ENCODE measurements around the gene TRIP13. TPM values are rescaled to one million over a fixed set of nuclear protein-coding genes. Genes with fewer than 3 reads are reported as not detected.

The TRIP13 gene
- total RNA-seq, 1 donor from 2014 or later = 1.7 TPM

- no peak for DNase-seq (ENCODE audit: low spot score)
These were observed 61.1 kb downstream of the TRIP13 start for GRCh38 chr5:953535-954449.

DNA sequence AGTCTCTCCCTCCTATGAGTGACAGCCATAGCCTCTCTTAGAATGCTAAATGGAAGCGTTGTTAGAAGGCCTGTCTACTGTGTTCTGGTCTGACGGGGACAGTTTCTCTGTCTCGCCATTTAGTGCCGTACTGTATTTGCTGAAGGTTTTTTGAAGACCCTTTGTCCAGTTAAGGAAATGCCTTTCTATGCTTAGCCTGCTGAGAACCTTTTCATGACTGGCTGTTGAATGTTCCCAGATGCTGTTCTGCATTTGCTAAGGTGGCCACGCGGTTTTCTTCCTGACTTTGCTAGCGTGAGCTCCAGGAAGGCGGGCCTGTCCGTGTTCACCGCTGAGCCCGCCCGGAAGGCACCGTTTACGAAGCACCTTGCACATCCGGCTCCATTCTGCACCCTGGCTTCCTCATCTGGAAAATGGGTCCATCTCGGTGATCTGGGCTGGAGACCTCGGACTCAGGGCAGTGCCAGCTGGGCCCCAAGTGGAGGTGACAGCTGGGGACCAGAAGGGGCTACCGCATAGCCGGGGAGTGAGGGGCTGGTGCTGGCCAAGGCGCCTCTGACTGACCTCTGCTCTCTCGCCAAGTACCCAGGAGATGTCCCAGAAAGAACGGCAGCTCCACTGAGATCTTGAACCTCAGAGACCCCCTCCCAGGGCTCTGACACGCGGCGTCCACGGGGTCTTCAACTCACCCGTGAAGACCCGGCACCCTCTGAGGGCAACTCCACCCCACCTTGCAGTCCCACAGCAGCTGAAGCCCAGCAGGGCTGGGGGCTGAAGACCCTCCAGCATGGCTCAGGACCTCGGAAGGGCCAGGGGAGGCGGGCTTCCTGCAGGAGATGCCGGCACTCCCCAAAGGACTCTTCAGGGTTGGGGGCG lies 63.4 kb downstream of the TRIP13 start:
- DNase-seq (ENCODE audit: low spot score) = no peak

DNA sequence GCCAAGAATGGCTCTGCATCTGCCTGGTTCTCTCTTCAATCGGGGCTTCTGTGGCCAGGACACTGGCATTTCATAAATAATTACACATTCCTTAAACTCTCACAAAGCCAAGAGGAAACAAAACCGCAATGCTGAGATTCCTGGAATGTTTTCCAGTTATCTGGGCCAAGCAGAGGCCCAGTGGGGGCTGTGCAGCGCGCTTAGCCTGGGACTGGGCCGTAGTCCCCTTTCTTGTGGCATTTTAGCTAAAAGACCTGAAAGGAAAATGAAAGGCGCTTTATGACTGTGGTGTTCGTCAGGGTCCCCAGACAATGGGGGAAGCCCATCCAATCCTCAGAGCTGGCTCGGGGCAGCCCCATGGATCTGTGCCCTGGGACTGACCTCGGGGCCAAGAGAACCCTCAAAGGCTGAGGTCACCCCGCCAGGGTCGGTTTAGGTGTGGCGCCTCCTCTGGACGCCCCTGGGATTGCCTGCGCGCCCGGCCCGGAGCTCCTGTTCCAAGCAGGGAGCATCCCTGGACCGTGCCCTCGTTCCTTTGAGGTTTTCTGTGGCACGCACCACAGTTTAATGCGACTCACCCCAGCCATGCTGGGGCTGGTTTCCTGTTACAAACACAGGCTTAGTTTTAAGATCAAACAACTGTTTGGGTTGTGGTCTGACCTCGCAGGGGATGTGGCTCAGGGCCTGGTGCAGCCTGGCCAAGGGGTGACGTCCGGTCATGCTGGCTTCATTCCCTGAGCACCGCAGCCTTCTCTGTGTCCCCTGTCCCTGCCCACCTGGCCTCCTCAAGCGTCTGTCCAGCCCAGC lies 64.5 kb downstream of the TRIP13 start:
- DNase-seq (ENCODE audit: low spot score) = no peak

DNA sequence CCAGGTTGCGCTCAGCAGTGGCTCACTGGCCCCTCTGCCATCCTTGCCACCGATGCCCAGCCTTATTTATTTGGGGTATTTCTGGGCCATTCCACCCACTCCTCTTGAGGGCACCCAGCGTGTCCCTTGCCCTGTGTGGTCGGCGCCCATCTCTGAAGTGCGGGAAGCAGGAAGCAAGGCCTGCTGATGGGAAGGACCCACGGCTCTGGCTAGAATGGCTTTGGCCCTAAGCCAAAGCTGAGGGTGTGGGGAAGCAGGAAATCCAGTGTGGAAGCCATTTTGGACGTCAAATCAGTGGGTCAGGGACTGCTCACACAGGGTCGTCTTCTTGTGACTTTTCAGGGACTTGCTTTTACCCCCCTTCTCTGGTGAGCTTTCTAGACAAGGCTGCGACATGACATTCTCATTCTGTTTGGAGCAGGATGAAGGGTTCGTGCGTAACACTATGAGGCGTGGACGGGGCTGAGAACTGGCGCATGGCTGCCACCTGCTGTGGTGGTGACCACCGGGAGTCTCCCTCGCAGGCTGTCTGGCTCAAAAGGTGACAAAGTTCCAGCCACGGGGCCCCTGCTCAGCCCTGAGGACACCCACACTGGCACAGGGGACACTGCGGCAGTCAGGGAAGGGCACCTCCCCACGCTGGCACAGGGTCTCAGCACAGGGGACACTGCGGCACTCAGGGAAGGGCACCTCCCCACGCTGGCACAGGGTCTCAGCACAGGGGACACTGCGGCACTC lies 65.2 kb downstream of the TRIP13 start:
- DNase-seq (ENCODE audit: low spot score) = no peak

- DNase-seq (ENCODE audit: low spot score) = peak; percentile 60
These were observed 66.3 kb downstream of the TRIP13 start for GRCh38 chr5:958701-959571.

- DNase-seq (ENCODE audit: low spot score) = peak; percentile 40
These were observed 67.2 kb downstream of the TRIP13 start for GRCh38 chr5:959581-960531.

GRCh38 chr5:960551-960950 lies 67.9 kb downstream of the TRIP13 start:
- peak; percentile 41 for DNase-seq (ENCODE audit: low spot score)

- DNase-seq (ENCODE audit: low spot score) = peak; percentile 42
These were observed 68.5 kb downstream of the TRIP13 start for GRCh38 chr5:961002-961710.

GRCh38 chr5:961711-962240 lies 69.1 kb downstream of the TRIP13 start:
- peak; percentile 39 for DNase-seq (ENCODE audit: low spot score)

GRCh38 chr5:962386-962785 lies 69.7 kb downstream of the TRIP13 start:
- DNase-seq (ENCODE audit: low spot score) = peak; percentile 41

DNA sequence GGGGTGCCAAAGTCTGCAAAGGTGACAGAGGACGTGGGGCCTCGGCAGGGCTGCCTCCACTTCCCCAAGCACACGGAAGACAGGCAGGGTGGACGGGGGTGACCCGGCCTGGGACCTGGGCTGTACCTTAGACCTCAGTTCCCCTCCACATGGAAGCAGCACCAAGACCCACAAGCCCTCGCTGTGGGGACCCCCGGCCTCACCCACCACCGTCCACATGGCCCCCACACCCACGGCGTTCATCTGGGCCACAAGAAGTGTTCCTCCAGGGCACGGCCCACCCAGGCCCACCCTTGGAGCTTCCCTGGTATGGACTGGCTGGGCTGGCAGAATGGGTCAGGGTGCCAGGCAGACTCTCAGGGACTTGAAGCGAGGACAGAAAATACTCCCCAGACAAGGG lies 70.1 kb downstream of the TRIP13 start:
- no peak for DNase-seq (ENCODE audit: low spot score)

GRCh38 chr5:963310-963672 lies 70.6 kb downstream of the TRIP13 start:
- no peak for DNase-seq (ENCODE audit: low spot score)

- no peak for DNase-seq (ENCODE audit: low spot score)
These were observed 71.2 kb downstream of the TRIP13 start for GRCh38 chr5:963673-964531.

GRCh38 chr5:964821-965220 lies 72.1 kb downstream of the TRIP13 start:
- DNase-seq (ENCODE audit: low spot score) = no peak

- DNase-seq (ENCODE audit: low spot score) = no peak
These were observed 73.1 kb downstream of the TRIP13 start for GRCh38 chr5:965604-966344.

GRCh38 chr5:966345-966710 lies 73.6 kb downstream of the TRIP13 start:
- DNase-seq (ENCODE audit: low spot score) = no peak
